ENCODE measurements around the gene SLC24A1.

The SLC24A1 gene

DNA sequence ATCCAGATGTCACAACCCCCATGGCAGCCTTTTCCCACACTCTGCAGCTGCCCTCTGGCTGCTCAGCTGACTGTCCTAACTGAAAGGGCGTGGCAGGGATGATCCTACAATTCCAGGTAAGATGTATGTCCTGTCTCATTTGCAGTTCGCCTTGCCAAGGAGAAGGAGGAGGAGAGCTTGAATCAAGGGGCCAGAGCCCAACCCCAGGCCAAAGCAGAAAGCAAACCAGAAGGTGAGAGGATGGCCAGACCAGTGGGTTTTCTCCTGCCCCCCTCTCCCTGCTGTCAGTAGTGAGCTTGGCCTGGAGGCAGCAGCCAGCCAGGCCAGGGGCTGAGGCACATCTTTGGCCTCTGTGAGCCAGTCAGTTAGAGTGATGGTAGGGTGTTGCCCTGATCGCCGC is 22.5 kb downstream of the SLC24A1 start:
- Histone ChIP-seq H2AK5ac (ENCODE audit: low read depth, low read length) (no peak overlapping the region), H2AFZ (ENCODE audit: low read length) (no peak overlapping the region), H3K4me1 (ENCODE audit: control insufficient read depth in 2 of 2, insufficient read depth in 1 of 2, low read depth in 1 of 2, low read length in 2 of 2) (no peaks in the 10 kb centered on the region), H3K4me3 (ENCODE audit: low read length in 2 of 2) (no peak overlapping the region), H3K23ac (ENCODE audit: low read depth, low read length, poor library complexity) (no peak overlapping the region), H3K79me1 (ENCODE audit: low read depth, low read length) (no peaks in the 10 kb centered on the region), H3K14ac (ENCODE audit: low read length) (peak overlapping the region; percentile 26), H3K27ac (replicated peaks; ENCODE audit: low read length) (no peak overlapping the region), H2BK15ac (ENCODE audit: low read length) (no peak overlapping the region), H3K27me3 (ENCODE audit: control insufficient read depth in 3 of 3, insufficient read depth in 3 of 3, low read depth in 1 of 3, low read length in 3 of 3) (no peaks in the 10 kb centered on the region), H2BK12ac (ENCODE audit: low read length) (no peak overlapping the region), H2BK120ac (ENCODE audit: low read depth, low read length) (no peak overlapping the region), H3K9ac (ENCODE audit: low read depth, low read length, poor library complexity) (no peak overlapping the region), H3K18ac (ENCODE audit: low read length) (no peak overlapping the region), H3K4ac (ENCODE audit: low read length) (no peak overlapping the region), H2BK5ac (ENCODE audit: low read length) (no peak overlapping the region), H3K4me2 (ENCODE audit: insufficient read depth, low read length, poor library complexity, severe bottlenecking) (no peak overlapping the region), H3K36me3 (replicated peaks in 1 of 2; ENCODE audit: control insufficient read depth in 2 of 2, insufficient read depth in 2 of 2, low read length in 2 of 2) (no peaks in the 10 kb centered on the region), H4K8ac (ENCODE audit: low read depth, low read length) (no peak overlapping the region), H4K91ac (ENCODE audit: low read depth, low read length, poor library complexity) (no peak overlapping the region), H3K9me3 (replicated peaks in 1 of 2; ENCODE audit: control insufficient read depth in 2 of 2, insufficient read depth in 1 of 2, low read depth in 1 of 2, low read length in 2 of 2) (no peaks in the 10 kb centered on the region)
- no peak for DNase-seq (ENCODE audit: low spot score)
- no CpG with 5 or more reads among the region's 4 CpGs for WGBS, 2 donors (ENCODE audit: extremely low coverage in 2 of 2, insufficient read length in 2 of 2, insufficient replicate concordance in 1 of 2)

GRCh38 chr15:65645392-65645791 is 23.7 kb downstream of the SLC24A1 start:
- Histone ChIP-seq H2AK5ac (ENCODE audit: low read depth, low read length) (no peak overlapping the region), H3K4me2 (ENCODE audit: insufficient read depth, low read length, poor library complexity, severe bottlenecking) (no peak overlapping the region)
- no CpG with 5 or more reads among the region's 4 CpGs for WGBS, 2 donors (ENCODE audit: extremely low coverage in 2 of 2, insufficient read length in 2 of 2, insufficient replicate concordance in 1 of 2)

GRCh38 chr15:65646486-65646885 is 24.7 kb downstream of the SLC24A1 start:
- H2BK15ac ChIP-seq (ENCODE audit: low read length) = no peak overlapping the region
- no peak overlapping the region for H2BK120ac ChIP-seq (ENCODE audit: low read depth, low read length)
- H3K9ac ChIP-seq (ENCODE audit: low read depth, low read length, poor library complexity) = no peak overlapping the region
- no peaks in the 10 kb centered on the region for H3K4me1 ChIP-seq (ENCODE audit: control insufficient read depth in 2 of 2, insufficient read depth in 1 of 2, low read depth in 1 of 2, low read length in 2 of 2)
- H3K27ac ChIP-seq (replicated peaks; ENCODE audit: low read length) = no peak overlapping the region
- no peak overlapping the region for H3K18ac ChIP-seq (ENCODE audit: low read length)
- no peak for DNase-seq (ENCODE audit: low spot score)
- H3K4ac ChIP-seq (ENCODE audit: low read length) = no peak overlapping the region
- H4K8ac ChIP-seq (ENCODE audit: low read depth, low read length) = no peak overlapping the region
- no peaks in the 10 kb centered on the region for H3K79me1 ChIP-seq (ENCODE audit: low read depth, low read length)
- H2AFZ ChIP-seq (ENCODE audit: low read length) = no peak overlapping the region
- no CpG with 5 or more reads among the region's 4 CpGs for WGBS, 2 donors (ENCODE audit: extremely low coverage in 2 of 2, insufficient read length in 2 of 2, insufficient replicate concordance in 1 of 2)
- no peak overlapping the region for H2BK5ac ChIP-seq (ENCODE audit: low read length)
- no peaks in the 10 kb centered on the region for H3K9me3 ChIP-seq (replicated peaks in 1 of 2; ENCODE audit: control insufficient read depth in 2 of 2, insufficient read depth in 1 of 2, low read depth in 1 of 2, low read length in 2 of 2)
- no peak overlapping the region for H3K23ac ChIP-seq (ENCODE audit: low read depth, low read length, poor library complexity)
- no peak overlapping the region for H3K14ac ChIP-seq (ENCODE audit: low read length)
- no peak overlapping the region for H3K4me2 ChIP-seq (ENCODE audit: insufficient read depth, low read length, poor library complexity, severe bottlenecking)
- no peak overlapping the region for H3K4me3 ChIP-seq (ENCODE audit: low read length in 2 of 2)
- no peak overlapping the region for H2BK12ac ChIP-seq (ENCODE audit: low read length)
- no peak overlapping the region for H4K91ac ChIP-seq (ENCODE audit: low read depth, low read length, poor library complexity)
- no peaks in the 10 kb centered on the region for H3K27me3 ChIP-seq (ENCODE audit: control insufficient read depth in 3 of 3, insufficient read depth in 3 of 3, low read depth in 1 of 3, low read length in 3 of 3)
- no peak overlapping the region for H2AK5ac ChIP-seq (ENCODE audit: low read depth, low read length)
- peaks cover 0 to 2% of the 10 kb centered on the region in 2 donors for H3K36me3 ChIP-seq (replicated peaks in 1 of 2; ENCODE audit: control insufficient read depth in 2 of 2, insufficient read depth in 2 of 2, low read length in 2 of 2)

More at GRCh38 chr15:65645392-65645791, 23.7 kb downstream of the SLC24A1 start:
- Histone ChIP-seq H3K4me3 (ENCODE audit: low read length in 2 of 2) (no peak overlapping the region), H3K27me3 (ENCODE audit: control insufficient read depth in 3 of 3, insufficient read depth in 3 of 3, low read depth in 1 of 3, low read length in 3 of 3) (no peaks in the 10 kb centered on the region), H4K8ac (ENCODE audit: low read depth, low read length) (no peak overlapping the region), H2BK15ac (ENCODE audit: low read length) (no peak overlapping the region), H3K36me3 (replicated peaks in 1 of 2; ENCODE audit: control insufficient read depth in 2 of 2, insufficient read depth in 2 of 2, low read length in 2 of 2) (no peaks in the 10 kb centered on the region), H2BK120ac (ENCODE audit: low read depth, low read length) (no peak overlapping the region), H2BK5ac (ENCODE audit: low read length) (no peak overlapping the region), H4K91ac (ENCODE audit: low read depth, low read length, poor library complexity) (no peak overlapping the region), H2AFZ (ENCODE audit: low read length) (no peak overlapping the region), H3K23ac (ENCODE audit: low read depth, low read length, poor library complexity) (no peak overlapping the region), H3K27ac (replicated peaks; ENCODE audit: low read length) (no peak overlapping the region), H3K9me3 (replicated peaks in 1 of 2; ENCODE audit: control insufficient read depth in 2 of 2, insufficient read depth in 1 of 2, low read depth in 1 of 2, low read length in 2 of 2) (no peaks in the 10 kb centered on the region), H3K9ac (ENCODE audit: low read depth, low read length, poor library complexity) (no peak overlapping the region), H3K4ac (ENCODE audit: low read length) (no peak overlapping the region), H3K4me1 (ENCODE audit: control insufficient read depth in 2 of 2, insufficient read depth in 1 of 2, low read depth in 1 of 2, low read length in 2 of 2) (no peaks in the 10 kb centered on the region), H2BK12ac (ENCODE audit: low read length) (no peak overlapping the region), H3K18ac (ENCODE audit: low read length) (no peak overlapping the region), H3K14ac (ENCODE audit: low read length) (no peak overlapping the region), H3K79me1 (ENCODE audit: low read depth, low read length) (no peaks in the 10 kb centered on the region)
- no peak for DNase-seq (ENCODE audit: low spot score)

DNA sequence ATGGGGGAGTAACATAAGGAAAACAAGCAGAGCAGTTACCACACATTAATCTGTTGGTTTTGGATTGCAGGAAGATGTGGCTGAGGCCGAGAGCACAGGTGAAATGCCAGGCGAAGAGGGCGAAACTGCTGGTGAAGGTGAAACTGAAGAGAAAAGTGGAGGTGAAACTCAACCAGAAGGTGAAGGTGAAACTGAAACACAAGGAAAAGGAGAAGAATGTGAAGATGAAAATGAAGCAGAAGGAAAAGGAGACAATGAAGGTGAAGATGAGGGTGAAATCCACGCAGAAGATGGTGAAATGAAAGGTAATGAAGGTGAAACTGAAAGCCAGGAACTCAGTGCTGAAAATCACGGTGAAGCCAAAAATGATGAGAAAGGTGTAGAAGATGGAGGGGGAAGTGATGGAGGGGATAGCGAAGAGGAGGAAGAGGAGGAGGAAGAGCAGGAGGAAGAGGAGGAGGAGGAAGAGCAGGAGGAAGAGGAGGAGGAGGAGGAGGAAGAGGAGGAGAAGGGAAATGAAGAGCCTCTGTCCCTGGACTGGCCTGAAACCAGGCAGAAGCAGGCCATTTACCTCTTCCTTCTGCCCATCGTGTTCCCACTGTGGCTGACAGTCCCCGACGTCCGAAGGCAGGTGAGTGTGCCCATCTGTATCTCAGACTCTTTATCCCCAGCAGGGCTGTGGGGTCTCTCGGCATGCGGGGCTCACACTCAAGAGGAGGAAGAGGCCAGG is 28.7 kb downstream of the SLC24A1 start:
- H3K23ac ChIP-seq (ENCODE audit: low read depth, low read length, poor library complexity) = peak overlapping the region; percentile 20
- no peak overlapping the region for H3K9ac ChIP-seq (ENCODE audit: low read depth, low read length, poor library complexity)
- no peak overlapping the region for H3K27ac ChIP-seq (replicated peaks; ENCODE audit: low read length)
- H2BK12ac ChIP-seq (ENCODE audit: low read length) = no peak overlapping the region
- no peak overlapping the region for H2AFZ ChIP-seq (ENCODE audit: low read length)
- no peak overlapping the region for H4K91ac ChIP-seq (ENCODE audit: low read depth, low read length, poor library complexity)
- H3K4me2 ChIP-seq (ENCODE audit: insufficient read depth, low read length, poor library complexity, severe bottlenecking) = no peak overlapping the region
- peaks cover 0 to 3% of the 10 kb centered on the region in 2 donors for H3K4me1 ChIP-seq (ENCODE audit: control insufficient read depth in 2 of 2, insufficient read depth in 1 of 2, low read depth in 1 of 2, low read length in 2 of 2)
- no peak overlapping the region for H3K4me3 ChIP-seq (ENCODE audit: low read length in 2 of 2)
- H3K4ac ChIP-seq (ENCODE audit: low read length) = no peak overlapping the region
- no peaks in the 10 kb centered on the region for H3K27me3 ChIP-seq (ENCODE audit: control insufficient read depth in 3 of 3, insufficient read depth in 3 of 3, low read depth in 1 of 3, low read length in 3 of 3)
- no peak overlapping the region for H2BK120ac ChIP-seq (ENCODE audit: low read depth, low read length)
- H2AK5ac ChIP-seq (ENCODE audit: low read depth, low read length) = no peak overlapping the region
- no peaks in the 10 kb centered on the region for H3K9me3 ChIP-seq (replicated peaks in 1 of 2; ENCODE audit: control insufficient read depth in 2 of 2, insufficient read depth in 1 of 2, low read depth in 1 of 2, low read length in 2 of 2)
- DNase-seq (ENCODE audit: low spot score) = no peak
- H3K79me1 ChIP-seq (ENCODE audit: low read depth, low read length) = no peaks in the 10 kb centered on the region
- H3K14ac ChIP-seq (ENCODE audit: low read length) = no peak overlapping the region
- peaks cover 0 to 13% of the 10 kb centered on the region in 2 donors for H3K36me3 ChIP-seq (replicated peaks in 1 of 2; ENCODE audit: control insufficient read depth in 2 of 2, insufficient read depth in 2 of 2, low read length in 2 of 2)
- no peak overlapping the region for H3K18ac ChIP-seq (ENCODE audit: low read length)
- H2BK5ac ChIP-seq (ENCODE audit: low read length) = no peak overlapping the region
- H4K8ac ChIP-seq (ENCODE audit: low read depth, low read length) = no peak overlapping the region
- no peak overlapping the region for H2BK15ac ChIP-seq (ENCODE audit: low read length)
- WGBS, 2 donors (ENCODE audit: extremely low coverage in 2 of 2, insufficient read length in 2 of 2, insufficient replicate concordance in 1 of 2) = 100% methylated on average over 1 of the region's 12 CpGs; no CpG with 5 or more reads in 1 of the 2 donors

All from neuronal stem cell (in vitro differentiated cells).